ENCODE measurements around the gene DENND2A.

The DENND2A gene

DNA sequence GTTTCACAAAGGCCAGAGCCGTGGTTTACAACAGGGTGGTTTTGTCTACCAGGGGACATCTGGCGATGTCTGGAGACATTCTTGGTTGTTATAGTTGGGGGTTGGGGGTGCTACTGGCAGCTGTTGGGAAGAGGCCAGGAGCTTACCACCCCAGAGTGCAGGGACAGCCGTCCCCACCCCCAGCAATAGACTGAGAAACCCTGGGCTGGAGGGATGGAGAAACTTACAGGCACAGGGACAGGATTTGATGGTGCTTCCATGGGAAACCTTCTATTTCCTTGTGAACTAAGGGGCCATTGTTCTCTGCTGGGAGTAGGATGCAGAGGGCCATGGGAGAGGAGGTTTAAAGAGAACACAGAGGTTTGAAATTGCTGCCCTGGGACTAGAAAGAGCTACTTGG lies 43.0 kb upstream of the DENND2A start:
- no peak for DNase-seq (ENCODE audit: low read depth in 1 of 2, low spot score in 1 of 2)
- Histone ChIP-seq H3K27ac (replicated peaks) (no peak overlapping the region), H3K4me3 (replicated peaks; ENCODE audit: insufficient read depth, low read length) (no peak overlapping the region), H3K27me3 (ENCODE audit: insufficient read depth, poor library complexity, severe bottlenecking) (no peaks in the 10 kb centered on the region)
- TF ChIP-seq, protein P1, sequence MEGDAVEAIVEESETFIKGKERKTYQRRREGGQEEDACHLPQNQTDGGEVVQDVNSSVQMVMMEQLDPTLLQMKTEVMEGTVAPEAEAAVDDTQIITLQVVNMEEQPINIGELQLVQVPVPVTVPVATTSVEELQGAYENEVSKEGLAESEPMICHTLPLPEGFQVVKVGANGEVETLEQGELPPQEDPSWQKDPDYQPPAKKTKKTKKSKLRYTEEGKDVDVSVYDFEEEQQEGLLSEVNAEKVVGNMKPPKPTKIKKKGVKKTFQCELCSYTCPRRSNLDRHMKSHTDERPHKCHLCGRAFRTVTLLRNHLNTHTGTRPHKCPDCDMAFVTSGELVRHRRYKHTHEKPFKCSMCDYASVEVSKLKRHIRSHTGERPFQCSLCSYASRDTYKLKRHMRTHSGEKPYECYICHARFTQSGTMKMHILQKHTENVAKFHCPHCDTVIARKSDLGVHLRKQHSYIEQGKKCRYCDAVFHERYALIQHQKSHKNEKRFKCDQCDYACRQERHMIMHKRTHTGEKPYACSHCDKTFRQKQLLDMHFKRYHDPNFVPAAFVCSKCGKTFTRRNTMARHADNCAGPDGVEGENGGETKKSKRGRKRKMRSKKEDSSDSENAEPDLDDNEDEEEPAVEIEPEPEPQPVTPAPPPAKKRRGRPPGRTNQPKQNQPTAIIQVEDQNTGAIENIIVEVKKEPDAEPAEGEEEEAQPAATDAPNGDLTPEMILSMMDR (IDR thresholded peaks at IDR 0.05; ENCODE audit: insufficient read depth, low read length) = no peak
- TF ChIP-seq POLR2AphosphoS5 (IDR thresholded peaks at IDR 0.05; ENCODE audit: low read depth) (no peak), GABPA (IDR thresholded peaks at IDR 0.05; ENCODE audit: low read depth) (no peak)

DNA sequence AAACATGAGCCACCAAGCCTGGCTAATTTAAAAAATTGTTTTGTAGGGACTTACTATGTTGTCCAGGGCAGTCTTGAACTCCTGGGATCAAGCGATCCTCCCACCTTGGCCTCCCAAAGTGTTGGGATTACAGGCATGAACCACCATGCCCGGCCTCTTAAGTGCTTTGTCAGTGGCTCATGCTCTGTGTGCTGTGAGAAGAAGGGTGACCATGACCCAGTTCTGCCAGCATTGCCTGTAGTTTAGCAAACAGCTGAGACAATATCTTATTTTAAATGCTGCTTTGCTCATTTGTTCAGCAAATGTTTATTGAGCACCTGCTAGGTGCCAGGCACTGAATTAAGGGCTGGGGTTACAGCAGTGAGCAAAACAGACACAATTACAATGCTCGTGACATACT lies 41.2 kb upstream of the DENND2A start:
- H3K27me3 ChIP-seq (ENCODE audit: insufficient read depth, poor library complexity, severe bottlenecking) = no peaks in the 10 kb centered on the region
- DNase-seq (ENCODE audit: low read depth in 1 of 2, low spot score in 1 of 2) = no peak
- no peak overlapping the region for H3K27ac ChIP-seq (replicated peaks)
- TF ChIP-seq, protein P2, sequence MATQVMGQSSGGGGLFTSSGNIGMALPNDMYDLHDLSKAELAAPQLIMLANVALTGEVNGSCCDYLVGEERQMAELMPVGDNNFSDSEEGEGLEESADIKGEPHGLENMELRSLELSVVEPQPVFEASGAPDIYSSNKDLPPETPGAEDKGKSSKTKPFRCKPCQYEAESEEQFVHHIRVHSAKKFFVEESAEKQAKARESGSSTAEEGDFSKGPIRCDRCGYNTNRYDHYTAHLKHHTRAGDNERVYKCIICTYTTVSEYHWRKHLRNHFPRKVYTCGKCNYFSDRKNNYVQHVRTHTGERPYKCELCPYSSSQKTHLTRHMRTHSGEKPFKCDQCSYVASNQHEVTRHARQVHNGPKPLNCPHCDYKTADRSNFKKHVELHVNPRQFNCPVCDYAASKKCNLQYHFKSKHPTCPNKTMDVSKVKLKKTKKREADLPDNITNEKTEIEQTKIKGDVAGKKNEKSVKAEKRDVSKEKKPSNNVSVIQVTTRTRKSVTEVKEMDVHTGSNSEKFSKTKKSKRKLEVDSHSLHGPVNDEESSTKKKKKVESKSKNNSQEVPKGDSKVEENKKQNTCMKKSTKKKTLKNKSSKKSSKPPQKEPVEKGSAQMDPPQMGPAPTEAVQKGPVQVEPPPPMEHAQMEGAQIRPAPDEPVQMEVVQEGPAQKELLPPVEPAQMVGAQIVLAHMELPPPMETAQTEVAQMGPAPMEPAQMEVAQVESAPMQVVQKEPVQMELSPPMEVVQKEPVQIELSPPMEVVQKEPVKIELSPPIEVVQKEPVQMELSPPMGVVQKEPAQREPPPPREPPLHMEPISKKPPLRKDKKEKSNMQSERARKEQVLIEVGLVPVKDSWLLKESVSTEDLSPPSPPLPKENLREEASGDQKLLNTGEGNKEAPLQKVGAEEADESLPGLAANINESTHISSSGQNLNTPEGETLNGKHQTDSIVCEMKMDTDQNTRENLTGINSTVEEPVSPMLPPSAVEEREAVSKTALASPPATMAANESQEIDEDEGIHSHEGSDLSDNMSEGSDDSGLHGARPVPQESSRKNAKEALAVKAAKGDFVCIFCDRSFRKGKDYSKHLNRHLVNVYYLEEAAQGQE (IDR thresholded peaks at IDR 0.05; ENCODE audit: insufficient replicate concordance, low read depth) = no peak
- TF ChIP-seq GABPA (IDR thresholded peaks at IDR 0.05; ENCODE audit: low read depth) (no peak), SPI1 (IDR thresholded peaks at IDR 0.05; ENCODE audit: borderline replicate concordance, low read depth) (no peak), POLR2AphosphoS5 (IDR thresholded peaks at IDR 0.05; ENCODE audit: low read depth) (no peak)
- TF ChIP-seq, protein P1 (IDR thresholded peaks at IDR 0.05; ENCODE audit: insufficient read depth, low read length) = no peak
- H3K4me3 ChIP-seq (replicated peaks; ENCODE audit: insufficient read depth, low read length) = no peak overlapping the region

DNA sequence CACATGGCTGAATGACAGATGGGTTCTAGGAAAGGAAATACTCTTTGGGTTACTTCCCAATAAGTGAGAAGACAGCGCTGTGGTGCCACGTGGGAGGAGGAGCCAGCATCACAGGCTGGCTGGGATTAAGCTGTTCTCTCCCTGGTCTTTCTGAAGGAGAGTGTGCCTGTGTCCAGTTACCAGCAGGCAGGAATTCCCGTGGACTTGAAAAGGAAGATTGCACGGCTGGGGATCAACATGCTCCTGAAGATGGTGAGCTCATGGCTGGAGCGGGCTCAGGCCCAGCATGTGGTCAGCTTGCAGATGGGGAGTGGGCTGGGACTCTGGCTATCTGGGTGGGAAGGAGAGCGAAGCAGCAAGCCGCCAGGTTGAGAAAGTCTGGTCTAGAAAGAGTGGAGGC lies 40.3 kb upstream of the DENND2A start:
- H3K27me3 ChIP-seq (ENCODE audit: insufficient read depth, poor library complexity, severe bottlenecking) = no peaks in the 10 kb centered on the region
- H3K27ac ChIP-seq (replicated peaks) = no peak overlapping the region
- TF ChIP-seq POLR2AphosphoS5 (IDR thresholded peaks at IDR 0.05; ENCODE audit: low read depth) (no peak), SPI1 (IDR thresholded peaks at IDR 0.05; ENCODE audit: borderline replicate concordance, low read depth) (no peak), GABPA (IDR thresholded peaks at IDR 0.05; ENCODE audit: low read depth) (no peak)
- TF ChIP-seq, protein P1 (IDR thresholded peaks at IDR 0.05; ENCODE audit: insufficient read depth, low read length) = no peak
- TF ChIP-seq, protein P2 (IDR thresholded peaks at IDR 0.05; ENCODE audit: insufficient replicate concordance, low read depth) = no peak
- no peak for DNase-seq (ENCODE audit: low read depth in 1 of 2, low spot score in 1 of 2)
- H3K4me3 ChIP-seq (replicated peaks; ENCODE audit: insufficient read depth, low read length) = no peak overlapping the region

DNA sequence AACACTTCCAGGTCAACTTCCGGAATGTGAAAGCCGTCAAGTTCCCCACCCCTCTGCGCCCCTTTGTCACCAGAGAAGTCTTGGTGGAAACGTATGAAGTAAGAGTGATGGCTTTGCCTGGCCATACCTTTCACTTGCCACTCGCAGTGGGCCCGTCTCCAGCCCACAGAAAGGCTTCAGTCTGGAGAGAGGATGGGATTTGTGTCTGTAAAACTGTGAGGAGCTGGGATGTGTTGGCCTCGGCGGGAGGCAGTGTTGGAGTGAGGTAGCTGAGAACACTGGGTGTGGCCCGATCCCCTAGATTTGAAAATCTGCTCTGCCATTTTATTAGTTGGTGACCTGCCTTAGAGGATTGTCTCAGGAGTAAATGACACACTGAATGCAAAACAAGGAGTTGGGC lies 38.6 kb upstream of the DENND2A start:
- H3K27ac ChIP-seq (replicated peaks) = no peak overlapping the region
- no peak for TF ChIP-seq GABPA (IDR thresholded peaks at IDR 0.05; ENCODE audit: low read depth)
- TF ChIP-seq POLR2AphosphoS5 (IDR thresholded peaks at IDR 0.05; ENCODE audit: low read depth) = no peak
- TF ChIP-seq, protein P1 (IDR thresholded peaks at IDR 0.05; ENCODE audit: insufficient read depth, low read length) = no peak
- TF ChIP-seq SPI1 (IDR thresholded peaks at IDR 0.05; ENCODE audit: borderline replicate concordance, low read depth) = no peak
- TF ChIP-seq, protein P2 (IDR thresholded peaks at IDR 0.05; ENCODE audit: insufficient replicate concordance, low read depth) = no peak
- DNase-seq (ENCODE audit: low read depth in 1 of 2, low spot score in 1 of 2) = no peak
- no peak overlapping the region for H3K4me3 ChIP-seq (replicated peaks; ENCODE audit: insufficient read depth, low read length)
- H3K27me3 ChIP-seq (ENCODE audit: insufficient read depth, poor library complexity, severe bottlenecking) = no peaks in the 10 kb centered on the region

All from HL-60 (cell line).